ENCODE results near the gene KLC3. TPM values are rescaled to one million over a fixed set of nuclear protein-coding genes. Genes with fewer than 3 reads are reported as not detected.

Gene KLC3
- total RNA-seq, 1 donor from 2014 or later: not detected

DNA sequence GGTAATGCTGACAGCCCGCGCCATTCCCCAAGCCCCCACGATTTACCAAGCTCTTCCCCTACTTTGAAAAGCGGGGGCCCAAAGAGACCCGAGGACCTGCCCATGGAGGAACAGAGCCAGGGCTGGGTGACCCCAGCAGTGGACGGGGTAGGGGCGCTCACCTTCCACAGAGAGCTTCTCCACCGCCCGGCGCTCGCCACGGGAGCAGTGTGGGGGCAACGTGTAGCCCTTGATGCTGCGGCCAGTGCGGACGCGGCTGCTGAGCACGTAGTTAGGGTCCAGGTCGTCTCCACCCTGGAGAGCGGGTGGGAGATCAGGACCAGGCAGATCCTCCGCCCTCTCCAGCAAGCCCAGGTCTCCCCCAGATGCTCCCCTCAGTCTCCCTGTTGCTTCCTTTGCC, 25.2 kb upstream of the KLC3 start:
- Mint-ChIP-seq H3K4me1 (peaks cover 6% of the 10 kb centered on the region), H3K36me3 (ENCODE audit: low read depth) (no peaks in the 10 kb centered on the region), H3K9me3 (no peaks in the 10 kb centered on the region), H3K27ac (ENCODE audit: unreplicated experiment) (no peak overlapping the region), H3K4me3 (no peak overlapping the region), H3K27me3 (ENCODE audit: low read depth) (peaks cover 47% of the 10 kb centered on the region)
- TF ChIP-seq, protein P1, sequence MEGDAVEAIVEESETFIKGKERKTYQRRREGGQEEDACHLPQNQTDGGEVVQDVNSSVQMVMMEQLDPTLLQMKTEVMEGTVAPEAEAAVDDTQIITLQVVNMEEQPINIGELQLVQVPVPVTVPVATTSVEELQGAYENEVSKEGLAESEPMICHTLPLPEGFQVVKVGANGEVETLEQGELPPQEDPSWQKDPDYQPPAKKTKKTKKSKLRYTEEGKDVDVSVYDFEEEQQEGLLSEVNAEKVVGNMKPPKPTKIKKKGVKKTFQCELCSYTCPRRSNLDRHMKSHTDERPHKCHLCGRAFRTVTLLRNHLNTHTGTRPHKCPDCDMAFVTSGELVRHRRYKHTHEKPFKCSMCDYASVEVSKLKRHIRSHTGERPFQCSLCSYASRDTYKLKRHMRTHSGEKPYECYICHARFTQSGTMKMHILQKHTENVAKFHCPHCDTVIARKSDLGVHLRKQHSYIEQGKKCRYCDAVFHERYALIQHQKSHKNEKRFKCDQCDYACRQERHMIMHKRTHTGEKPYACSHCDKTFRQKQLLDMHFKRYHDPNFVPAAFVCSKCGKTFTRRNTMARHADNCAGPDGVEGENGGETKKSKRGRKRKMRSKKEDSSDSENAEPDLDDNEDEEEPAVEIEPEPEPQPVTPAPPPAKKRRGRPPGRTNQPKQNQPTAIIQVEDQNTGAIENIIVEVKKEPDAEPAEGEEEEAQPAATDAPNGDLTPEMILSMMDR (conservative IDR thresholded peaks at IDR 0.05): no peak
- DNase-seq (ENCODE audit: low read depth, low spot score): no peak

DNA sequence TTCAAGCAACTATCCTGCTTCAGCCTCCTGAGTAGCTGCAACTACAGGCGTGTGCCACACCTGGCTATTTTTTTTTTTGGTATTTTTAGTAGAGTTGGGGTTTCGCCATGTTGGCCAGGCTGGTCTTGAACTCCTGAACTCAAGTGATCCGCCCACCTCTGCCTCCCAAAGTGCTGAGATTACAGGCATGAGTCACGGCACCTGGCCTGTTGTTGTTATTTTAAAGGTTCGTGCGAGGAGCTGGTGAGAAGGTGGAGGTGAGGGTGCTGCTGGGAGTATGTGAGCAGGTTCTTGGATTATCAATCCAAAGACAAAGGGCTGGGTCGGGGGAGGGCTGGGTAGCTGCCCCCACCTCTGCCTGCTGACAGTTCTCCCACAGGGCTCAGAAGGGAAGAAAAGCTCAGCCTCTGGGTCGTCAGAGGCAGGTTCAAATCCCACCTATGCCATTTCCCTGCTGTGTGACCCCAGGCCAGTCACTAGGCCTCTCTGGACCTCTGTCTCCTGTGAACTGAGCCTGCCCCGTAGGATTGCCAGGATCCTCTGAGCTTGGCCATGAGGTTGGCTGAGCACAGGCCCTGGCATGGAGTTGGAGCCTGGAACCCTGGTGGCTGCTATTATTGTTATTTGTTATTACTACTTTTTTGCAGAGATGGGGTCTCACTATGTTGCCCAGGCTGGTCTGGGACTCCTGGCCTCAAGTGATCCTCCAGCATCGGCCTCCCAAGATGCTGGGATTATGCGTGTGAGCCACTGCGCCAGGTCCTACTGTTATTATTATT, 19.4 kb upstream of the KLC3 start:
- H3K4me3 Mint-ChIP-seq: no peak overlapping the region
- no peak for DNase-seq (ENCODE audit: low read depth, low spot score)
- H3K27ac Mint-ChIP-seq (ENCODE audit: unreplicated experiment): no peak overlapping the region
- peaks cover 44% of the 10 kb centered on the region for H3K27me3 Mint-ChIP-seq (ENCODE audit: low read depth)
- TF ChIP-seq, protein P1 (conservative IDR thresholded peaks at IDR 0.05): no peak
- H3K36me3 Mint-ChIP-seq (ENCODE audit: low read depth): no peaks in the 10 kb centered on the region
- H3K4me1 Mint-ChIP-seq: peaks cover 21% of the 10 kb centered on the region
- H3K9me3 Mint-ChIP-seq: no peaks in the 10 kb centered on the region

DNA sequence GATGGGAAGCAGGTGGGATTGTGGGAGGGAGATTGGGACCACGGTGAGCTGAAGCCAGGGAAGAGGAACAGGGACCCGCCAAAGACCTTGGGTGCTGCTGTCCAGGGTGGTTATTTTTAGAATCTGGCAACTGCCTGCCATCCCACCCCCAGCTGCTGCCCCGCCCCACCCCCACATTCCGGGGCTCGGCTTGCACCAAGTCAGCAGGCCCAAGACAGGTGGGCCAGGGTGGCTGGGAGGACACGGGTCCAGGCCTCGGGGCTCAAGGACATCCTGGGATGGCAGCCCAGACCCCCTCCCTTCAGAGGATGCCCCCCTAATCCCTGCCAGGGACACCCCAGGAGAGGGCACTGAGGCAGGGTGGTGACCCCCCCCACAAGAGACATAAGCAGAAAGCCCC, 18.7 kb upstream of the KLC3 start:
- peaks cover 24% of the 10 kb centered on the region for H3K4me1 Mint-ChIP-seq
- DNase-seq (ENCODE audit: low read depth, low spot score): no peak
- H3K36me3 Mint-ChIP-seq (ENCODE audit: low read depth): no peaks in the 10 kb centered on the region
- TF ChIP-seq, protein P1 (conservative IDR thresholded peaks at IDR 0.05): no peak
- no peak overlapping the region for H3K4me3 Mint-ChIP-seq
- H3K27ac Mint-ChIP-seq (ENCODE audit: unreplicated experiment): no peak overlapping the region
- peaks cover 40% of the 10 kb centered on the region for H3K27me3 Mint-ChIP-seq (ENCODE audit: low read depth)
- H3K9me3 Mint-ChIP-seq: no peaks in the 10 kb centered on the region

DNA sequence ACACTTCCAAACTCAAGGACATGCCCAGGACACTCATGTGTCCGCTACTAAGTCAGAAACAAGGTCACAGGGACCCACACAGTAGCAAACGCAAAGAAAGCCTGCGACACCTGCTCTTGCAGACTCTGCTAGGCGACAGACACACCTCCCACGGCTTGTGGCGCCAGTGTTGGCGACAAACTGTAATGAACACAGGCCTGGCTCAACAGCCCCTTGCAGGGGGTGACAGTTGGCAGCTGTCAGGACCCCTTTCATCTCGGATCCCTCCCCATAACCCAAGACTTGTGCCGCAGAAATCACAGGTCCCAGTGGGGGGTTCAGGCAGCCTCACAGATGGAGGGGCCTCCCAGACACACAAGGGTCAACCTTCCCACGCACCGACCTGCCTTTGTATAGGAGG, 18.2 kb upstream of the KLC3 start:
- no peaks in the 10 kb centered on the region for H3K9me3 Mint-ChIP-seq
- H3K36me3 Mint-ChIP-seq (ENCODE audit: low read depth): no peaks in the 10 kb centered on the region
- H3K4me1 Mint-ChIP-seq: peaks cover 24% of the 10 kb centered on the region
- no peak overlapping the region for H3K27ac Mint-ChIP-seq (ENCODE audit: unreplicated experiment)
- DNase-seq (ENCODE audit: low read depth, low spot score): no peak
- TF ChIP-seq, protein P1 (conservative IDR thresholded peaks at IDR 0.05): no peak
- H3K27me3 Mint-ChIP-seq (ENCODE audit: low read depth): peaks cover 38% of the 10 kb centered on the region
- H3K4me3 Mint-ChIP-seq: no peak overlapping the region

DNA sequence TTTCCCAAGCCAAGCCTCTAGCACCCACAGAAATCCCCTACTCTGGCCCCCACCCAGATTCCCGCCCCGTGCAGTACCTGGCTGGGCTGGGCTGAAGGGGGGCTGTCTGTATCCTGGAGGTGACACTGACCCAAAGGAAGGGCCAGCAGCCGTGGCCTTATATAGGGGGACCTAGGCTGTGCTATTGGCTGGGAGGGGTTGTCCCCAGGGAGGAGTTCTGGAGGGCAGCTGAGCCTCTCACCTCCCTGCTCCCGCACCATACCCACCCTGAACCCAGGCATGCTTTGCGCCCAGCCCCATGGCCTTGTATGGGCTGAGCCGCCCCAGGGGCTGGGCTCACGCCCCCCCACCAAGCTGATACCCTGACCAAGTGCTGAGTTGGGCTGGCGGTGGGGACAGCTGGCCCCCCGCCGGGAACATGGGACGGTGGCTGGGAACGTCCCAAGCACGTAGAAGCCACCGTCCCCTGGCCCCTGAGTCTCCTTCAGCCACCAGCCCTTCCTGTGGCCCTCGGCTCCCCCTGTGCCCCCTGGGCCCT, 17.7 kb upstream of the KLC3 start, which contains the start of gene CKM:
Gene CKM, minus strand, starts transcription at position 132 of the 538 bp plus-strand sequence. CDS start 3,162 bp downstream, outside the sequence.
- H3K36me3 Mint-ChIP-seq (ENCODE audit: low read depth): no peaks in the 10 kb centered on the region
- H3K27me3 Mint-ChIP-seq (ENCODE audit: low read depth): peaks cover 33% of the 10 kb centered on the region
- H3K27ac Mint-ChIP-seq (ENCODE audit: unreplicated experiment): no peak within 1 kb of the TSS
- no peaks in the 10 kb centered on the region for H3K9me3 Mint-ChIP-seq
- TF ChIP-seq, protein P1 (conservative IDR thresholded peaks at IDR 0.05): no peak
- peaks cover 24% of the 10 kb centered on the region for H3K4me1 Mint-ChIP-seq
- H3K4me3 Mint-ChIP-seq: no peak within 1 kb of the TSS
- no peak for DNase-seq (ENCODE audit: low read depth, low spot score)
